ENCODE data around the gene GALNT18.

GALNT18 gene

GRCh38 chr11:11253995-11254394 lies 367.8 kb downstream of the GALNT18 start:
- no peak for DNase-seq

GRCh38 chr11:11253497-11253896 lies 368.3 kb downstream of the GALNT18 start:
- no peak for DNase-seq

- no peak for DNase-seq
Observed at GRCh38 chr11:11252403-11252802, 369.4 kb downstream of the GALNT18 start.

- DNase-seq = no peak
Observed at GRCh38 chr11:11251394-11251970, 370.3 kb downstream of the GALNT18 start.

GRCh38 chr11:11250470-11250869 lies 371.3 kb downstream of the GALNT18 start:
- peak; percentile 37 for DNase-seq

- DNase-seq = no peak
Observed at GRCh38 chr11:11247576-11247975, 374.2 kb downstream of the GALNT18 start.

- DNase-seq = no peak
Observed at GRCh38 chr11:11247086-11247485, 374.7 kb downstream of the GALNT18 start.

- DNase-seq = no peak
Observed at GRCh38 chr11:11246166-11246565, 375.6 kb downstream of the GALNT18 start.

GRCh38 chr11:11245453-11245852 lies 376.4 kb downstream of the GALNT18 start:
- no peak for DNase-seq

GRCh38 chr11:11244470-11245080 lies 377.2 kb downstream of the GALNT18 start:
- no peak for DNase-seq

GRCh38 chr11:11243590-11244469 lies 378.0 kb downstream of the GALNT18 start:
- DNase-seq = no peak

- no peak for DNase-seq
Observed at GRCh38 chr11:11243209-11243589, 378.6 kb downstream of the GALNT18 start.

- DNase-seq = no peak
Observed at GRCh38 chr11:11241284-11241683, 380.5 kb downstream of the GALNT18 start.

- no peak for DNase-seq
Observed at GRCh38 chr11:11239959-11240358, 381.8 kb downstream of the GALNT18 start.

- DNase-seq = no peak
Observed at GRCh38 chr11:11237070-11237832, 384.6 kb downstream of the GALNT18 start.

GRCh38 chr11:11236498-11237059 lies 385.2 kb downstream of the GALNT18 start:
- DNase-seq = no peak

- no peak for DNase-seq
Observed at GRCh38 chr11:11231763-11232162, 390.0 kb downstream of the GALNT18 start.

GRCh38 chr11:11230802-11231562 lies 390.8 kb downstream of the GALNT18 start:
- no peak for DNase-seq

- DNase-seq = no peak
Observed at GRCh38 chr11:11230087-11230486, 391.7 kb downstream of the GALNT18 start.

GRCh38 chr11:11229647-11230046 lies 392.2 kb downstream of the GALNT18 start:
- no peak for DNase-seq

- DNase-seq = no peak
Observed at GRCh38 chr11:11227296-11228085, 394.3 kb downstream of the GALNT18 start.
